Smooth muscle cell of the umbilical artery (primary cell): ENCODE measurements around the gene YY1. TPM values are rescaled to one million over a fixed set of nuclear protein-coding genes. Genes with fewer than 3 reads are reported as not detected.

Source experiments
- total RNA-seq: library from RNA; depleted of rRNA; stranded (reverse); fragments of >200 nt; gene quantifications from 2 replicates; pipeline ENCODE4 v1.2.3, GENCODE V29; 2014

The YY1 gene
- 39.8 and 42.3 TPM in 2 replicates for total RNA-seq

DNA sequence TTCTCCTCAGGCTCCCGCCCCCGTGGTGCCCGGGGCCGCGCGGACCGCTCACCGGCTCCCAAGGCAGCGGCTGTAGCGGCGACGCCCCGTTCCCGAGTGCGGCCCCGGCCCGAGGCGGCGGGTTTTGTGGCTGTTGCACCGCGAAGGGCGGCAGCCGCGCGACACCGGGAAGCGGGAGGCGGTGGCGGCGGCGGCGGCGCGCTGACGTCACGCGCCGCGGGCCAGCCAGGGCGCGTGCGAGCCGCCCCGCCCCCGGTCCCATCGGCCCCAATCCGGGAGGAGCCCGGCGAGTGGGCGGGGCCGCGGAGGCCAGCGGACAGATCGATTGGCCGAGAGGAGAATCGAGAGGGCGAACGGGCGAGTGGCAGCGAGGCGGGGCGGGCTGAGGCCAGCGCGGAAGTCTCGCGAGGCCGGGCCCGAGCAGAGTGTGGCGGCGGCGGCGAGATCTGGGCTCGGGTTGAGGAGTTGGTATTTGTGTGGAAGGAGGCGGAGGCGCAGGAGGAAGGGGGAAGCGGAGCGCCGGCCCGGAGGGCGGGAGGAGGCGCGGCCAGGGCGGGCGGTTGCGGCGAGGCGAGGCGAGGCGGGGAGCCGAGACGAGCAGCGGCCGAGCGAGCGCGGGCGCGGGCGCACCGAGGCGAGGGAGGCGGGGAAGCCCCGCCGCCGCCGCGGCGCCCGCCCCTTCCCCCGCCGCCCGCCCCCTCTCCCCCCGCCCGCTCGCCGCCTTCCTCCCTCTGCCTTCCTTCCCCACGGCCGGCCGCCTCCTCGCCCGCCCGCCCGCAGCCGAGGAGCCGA is at the start of gene YY1:
Gene YY1 (plus strand): TSS at position 726 of the 792 bp plus-strand sequence. CDS start 101 bp downstream, outside the sequence.

DNA sequence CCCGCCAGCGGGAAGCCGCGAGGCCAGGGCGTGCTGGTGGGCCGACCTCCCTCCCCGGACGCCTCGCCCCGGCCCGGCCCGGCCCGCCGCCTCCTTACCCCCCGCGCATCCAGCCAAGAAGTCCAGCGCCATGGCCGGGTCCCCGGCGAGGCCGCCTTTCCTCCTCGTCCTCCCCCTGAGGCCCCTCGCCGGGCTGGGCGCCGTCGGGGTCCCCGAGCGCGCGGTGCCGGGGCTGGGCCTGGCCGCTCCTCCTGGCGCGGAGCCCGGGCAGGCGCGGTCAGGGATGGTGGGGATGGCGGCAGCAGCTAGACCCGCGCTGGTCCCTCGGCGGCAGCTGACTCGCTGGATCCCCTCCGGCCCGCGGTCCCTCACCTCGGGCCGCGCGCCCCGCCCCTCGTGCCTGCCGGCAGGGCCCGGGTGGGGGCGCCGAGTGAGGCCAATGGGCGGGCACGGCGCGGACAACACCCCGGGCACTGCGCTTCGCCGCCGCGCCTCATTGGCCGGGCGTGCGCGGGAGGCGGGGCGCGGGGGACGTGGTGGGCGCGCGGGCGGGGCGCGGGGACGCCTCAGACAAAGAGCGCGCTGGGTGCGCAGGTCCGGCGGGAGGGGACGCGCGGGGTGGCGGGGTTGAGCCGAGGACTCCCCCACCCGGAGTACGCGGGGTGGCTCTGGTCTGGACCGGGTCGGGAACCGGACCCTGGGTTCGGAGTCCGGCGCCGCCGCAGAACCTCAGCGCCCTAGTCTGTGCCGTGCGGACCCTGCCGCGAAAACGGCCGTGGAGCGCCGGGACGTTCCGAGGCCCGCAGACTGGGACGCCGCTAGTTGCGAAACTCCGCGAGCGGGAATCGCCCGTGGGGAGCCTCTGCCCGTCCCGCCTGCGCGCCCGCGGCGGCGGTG is 67.4 kb downstream of the YY1 start, which contains the start of gene SLC25A29:
Gene SLC25A29 (minus strand): TSS at position 344 of the 897 bp plus-strand sequence. CDS start 212 bp downstream, at position 132.

DNA sequence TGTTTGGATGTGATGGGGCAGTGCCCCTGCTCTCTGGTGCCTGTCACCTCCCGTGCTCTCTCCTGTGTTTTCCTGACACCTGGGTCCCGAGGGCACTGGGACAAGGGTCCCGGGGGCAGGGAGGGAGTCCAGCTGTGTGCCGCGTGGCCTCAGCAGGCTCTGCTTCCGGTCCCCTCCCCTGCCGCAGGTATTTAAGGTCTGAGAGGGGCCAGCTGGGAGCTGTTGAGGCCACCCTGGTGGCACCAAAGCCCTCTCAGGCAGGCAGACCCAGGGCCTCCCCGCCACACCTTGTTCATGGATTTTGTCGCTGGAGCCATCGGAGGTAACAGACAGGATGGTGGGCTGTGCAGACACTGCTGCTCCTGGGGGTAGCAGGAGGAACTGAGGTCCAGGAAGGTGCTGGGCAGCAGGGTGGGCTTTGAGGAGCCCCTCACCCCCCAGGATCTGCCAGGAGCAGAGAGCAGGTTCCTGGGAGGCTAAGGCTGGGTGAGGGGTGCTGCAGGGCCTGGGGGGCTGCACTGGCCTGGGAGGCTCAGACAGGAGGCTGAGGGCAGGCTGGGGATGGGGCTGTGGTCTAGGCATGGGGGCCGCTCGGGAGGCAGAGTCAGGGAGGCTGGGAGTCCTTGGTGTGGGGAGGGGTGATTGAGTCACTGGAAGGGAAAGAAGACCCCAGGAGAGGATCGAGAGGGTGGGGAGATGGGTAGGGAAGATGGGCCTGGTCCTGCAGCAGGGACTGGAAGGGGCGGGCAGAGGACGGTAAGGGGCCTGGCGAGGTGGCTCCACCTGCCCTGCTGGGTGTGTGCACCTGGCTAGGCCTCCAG is 84.4 kb downstream of the YY1 start, which contains the start of gene SLC25A47:
Gene SLC25A47 (plus strand): TSS at position 219 of the 821 bp plus-strand sequence. CDS start 76 bp downstream, at position 295.

Other genes starting within 250 kb of the YY1 start
- gene EVL, start 173.7 kb upstream of the YY1 start, total RNA-seq = 19.4 and 36.8 TPM in 2 replicates
- not detected in 2 replicates for gene DEGS2, start 79.5 kb upstream of the YY1 start, total RNA-seq
- 19.9 and 32.8 TPM in 2 replicates for gene SLC25A29, start 67.3 kb downstream of the YY1 start, total RNA-seq
- not detected in 2 replicates for gene SLC25A47, start 84.2 kb downstream of the YY1 start, total RNA-seq
- gene WDR25, start 137.3 kb downstream of the YY1 start, total RNA-seq = 11.5 and 14.6 TPM in 2 replicates